Subcutaneous abdominal adipose tissue (tissue), 5 donors: Measurements from ENCODE around the gene DNAH17.

Source experiments
- H3K27ac ChIP-seq: one replicate; pipeline ENCODE4 v1.7.0; 2013; ENCODE audit warnings: low read depth, mild to moderate bottlenecking, inconsistent platforms, low read length, moderate library complexity
- H3K27me3 ChIP-seq, 5 donors: one replicate each; pipeline ENCODE4 v1.7.0; 2013; ENCODE audit warnings: low read length in 5 of 5, inconsistent platforms in 1 of 5; ENCODE audit not compliant: control insufficient read depth in 5 of 5, insufficient read depth in 4 of 5
- H3K36me3 ChIP-seq, 5 donors: one replicate each; pipeline ENCODE4 v1.7.0; 2013; ENCODE audit warnings: low read length in 5 of 5; ENCODE audit not compliant: control insufficient read depth in 5 of 5, insufficient read depth in 5 of 5
- H3K4me1 ChIP-seq, 5 donors: one replicate each; pipeline ENCODE4 v1.7.0; 2013; ENCODE audit warnings: low read length in 5 of 5, mild to moderate bottlenecking in 3 of 5, moderate library complexity in 1 of 5; ENCODE audit not compliant: control insufficient read depth in 5 of 5, insufficient read depth in 5 of 5
- H3K4me3 ChIP-seq, 5 donors: one replicate each; pipeline ENCODE4 v1.7.0; 2013; ENCODE audit warnings: low read length in 5 of 5, low read depth in 1 of 5
- H3K9ac ChIP-seq, 5 donors: one replicate each; pipeline ENCODE4 v1.7.0; 2013; ENCODE audit warnings: low read length in 5 of 5, mild to moderate bottlenecking in 4 of 5, moderate library complexity in 3 of 5
- H3K9me3 ChIP-seq, 5 donors: one replicate each; pipeline ENCODE4 v1.7.0; 2013; ENCODE audit warnings: low read length in 5 of 5; ENCODE audit not compliant: control insufficient read depth in 5 of 5
- donor health status: healthy.
- donor health status: healthy.
- donor health status: healthy.
- donor health status: healthy.
- donor health status: healthy.

DNAH17 gene

GRCh38 chr17:78502611-78503148 is 74.5 kb downstream of the DNAH17 start:
- no peak overlapping the region for H3K9ac ChIP-seq
- no peaks in the 10 kb centered on the region for H3K36me3 ChIP-seq
- no peak overlapping the region for H3K27ac ChIP-seq
- H3K4me1 ChIP-seq, result peaks cover 0 to 17% (median 0%) of the 10 kb centered on the region in 5 donors
- H3K4me3 ChIP-seq, result no peak overlapping the region
- no peaks in the 10 kb centered on the region for H3K9me3 ChIP-seq
- no peaks in the 10 kb centered on the region for H3K27me3 ChIP-seq

GRCh38 chr17:78501241-78502036 is 75.8 kb downstream of the DNAH17 start:
- Histone ChIP-seq H3K9me3 (no peaks in the 10 kb centered on the region), H3K4me1 (peaks cover 0 to 9% (median 2%) of the 10 kb centered on the region in 5 donors), H3K36me3 (no peaks in the 10 kb centered on the region), H3K27ac (no peak overlapping the region), H3K4me3 (no peak overlapping the region), H3K27me3 (no peaks in the 10 kb centered on the region), H3K9ac (no peak overlapping the region)

DNA sequence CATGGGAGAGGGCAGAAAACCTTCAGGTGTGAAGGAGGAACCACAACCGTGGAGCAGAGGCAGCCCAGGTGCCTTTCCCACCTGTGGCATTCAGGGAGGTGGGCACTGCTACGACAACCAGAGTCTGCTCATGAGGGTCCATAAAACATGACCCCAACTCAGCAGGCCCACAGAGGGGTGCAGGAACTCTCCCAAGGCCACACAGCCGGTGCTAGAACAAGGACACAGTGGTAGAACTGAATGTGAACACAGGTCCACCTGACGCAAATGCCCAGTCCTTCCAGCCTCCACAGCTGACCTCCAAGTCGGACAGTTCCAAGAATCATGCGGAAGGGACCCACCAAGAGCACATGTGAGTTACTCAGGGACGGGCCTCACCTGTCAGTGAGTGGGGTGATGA is 76.4 kb downstream of the DNAH17 start:
- H3K27me3 ChIP-seq, result no peaks in the 10 kb centered on the region
- H3K9me3 ChIP-seq, result no peaks in the 10 kb centered on the region
- H3K4me3 ChIP-seq, result no peak overlapping the region
- H3K4me1 ChIP-seq, result peaks cover 0 to 5% (median 2%) of the 10 kb centered on the region in 5 donors
- H3K27ac ChIP-seq, result no peak overlapping the region
- H3K9ac ChIP-seq, result no peak overlapping the region
- no peaks in the 10 kb centered on the region for H3K36me3 ChIP-seq

- no peak overlapping the region for H3K27ac ChIP-seq
- H3K9me3 ChIP-seq, result no peaks in the 10 kb centered on the region
- no peak overlapping the region for H3K4me3 ChIP-seq
- peaks cover 0 to 3% (median under 1%) of the 10 kb centered on the region in 5 donors for H3K27me3 ChIP-seq
- no peak overlapping the region for H3K9ac ChIP-seq
- H3K4me1 ChIP-seq, result peaks cover 0 to 5% (median 2%) of the 10 kb centered on the region in 5 donors
- no peaks in the 10 kb centered on the region for H3K36me3 ChIP-seq
Observed at GRCh38 chr17:78499715-78500540, 77.3 kb downstream of the DNAH17 start.

DNA sequence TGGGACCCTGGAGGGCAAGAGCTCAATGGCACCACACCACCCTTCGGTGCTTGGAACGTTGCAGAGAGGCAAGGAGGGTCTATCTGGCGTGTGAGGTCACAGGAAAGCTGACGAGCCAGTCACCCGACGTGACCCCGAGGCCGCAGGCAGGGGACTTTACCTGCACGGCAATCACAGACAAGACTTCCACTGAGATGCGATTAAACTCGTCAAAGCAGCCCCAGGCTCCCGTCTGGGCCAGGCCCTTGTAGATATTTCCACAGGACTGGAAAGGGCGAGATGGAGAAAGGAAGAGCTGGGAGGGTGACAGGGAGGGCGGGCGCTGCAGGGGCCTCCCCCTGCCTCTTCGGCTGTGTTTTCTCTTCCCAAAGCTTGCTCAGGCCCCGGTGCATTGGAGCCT is 78.3 kb downstream of the DNAH17 start:
- H3K9me3 ChIP-seq, result no peaks in the 10 kb centered on the region
- H3K27me3 ChIP-seq, result peaks cover 0 to 11% (median 4%) of the 10 kb centered on the region in 5 donors
- H3K4me3 ChIP-seq, result no peak overlapping the region
- H3K36me3 ChIP-seq, result no peaks in the 10 kb centered on the region
- peaks cover 0 to 5% (median 2%) of the 10 kb centered on the region in 5 donors for H3K4me1 ChIP-seq
- H3K27ac ChIP-seq, result no peak overlapping the region
- H3K9ac ChIP-seq, result no peak overlapping the region

DNA sequence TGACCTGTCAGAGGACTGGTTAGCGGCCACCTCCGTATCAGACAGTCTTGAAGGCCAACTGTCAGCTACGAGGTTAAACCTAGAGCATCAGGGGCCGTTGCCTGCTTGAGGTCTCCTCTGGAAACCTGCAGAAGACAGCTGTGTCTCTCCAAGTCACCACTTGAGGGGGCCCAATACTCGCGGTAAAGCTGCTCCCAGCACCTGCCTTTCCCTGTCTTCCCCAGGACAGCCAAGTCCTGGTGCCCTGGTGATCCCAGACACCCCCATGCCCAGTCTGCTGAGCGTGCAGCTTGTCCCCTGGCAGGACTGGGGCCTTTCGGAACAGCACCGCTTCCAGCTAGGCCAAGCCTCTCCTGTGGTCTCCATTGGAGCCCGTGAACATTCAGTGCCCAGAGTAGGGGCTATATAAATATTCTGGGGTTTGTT is 80.1 kb downstream of the DNAH17 start:
- Histone ChIP-seq H3K9ac (no peak overlapping the region), H3K4me3 (no peak overlapping the region), H3K36me3 (no peaks in the 10 kb centered on the region), H3K27me3 (peaks cover 0 to 15% (median 4%) of the 10 kb centered on the region in 5 donors), H3K27ac (no peak overlapping the region), H3K4me1 (peaks cover 0 to 6% (median 2%) of the 10 kb centered on the region in 5 donors), H3K9me3 (no peaks in the 10 kb centered on the region)

- H3K27ac ChIP-seq, result no peak overlapping the region
- H3K4me1 ChIP-seq, result peaks cover 0 to 6% (median 2%) of the 10 kb centered on the region in 5 donors
- no peak overlapping the region for H3K4me3 ChIP-seq
- no peaks in the 10 kb centered on the region for H3K36me3 ChIP-seq
- H3K27me3 ChIP-seq, result peaks cover 0 to 15% (median 4%) of the 10 kb centered on the region in 5 donors
- no peaks in the 10 kb centered on the region for H3K9me3 ChIP-seq
- H3K9ac ChIP-seq, result no peak overlapping the region
Observed at GRCh38 chr17:78496311-78496710, 80.9 kb downstream of the DNAH17 start.

DNA sequence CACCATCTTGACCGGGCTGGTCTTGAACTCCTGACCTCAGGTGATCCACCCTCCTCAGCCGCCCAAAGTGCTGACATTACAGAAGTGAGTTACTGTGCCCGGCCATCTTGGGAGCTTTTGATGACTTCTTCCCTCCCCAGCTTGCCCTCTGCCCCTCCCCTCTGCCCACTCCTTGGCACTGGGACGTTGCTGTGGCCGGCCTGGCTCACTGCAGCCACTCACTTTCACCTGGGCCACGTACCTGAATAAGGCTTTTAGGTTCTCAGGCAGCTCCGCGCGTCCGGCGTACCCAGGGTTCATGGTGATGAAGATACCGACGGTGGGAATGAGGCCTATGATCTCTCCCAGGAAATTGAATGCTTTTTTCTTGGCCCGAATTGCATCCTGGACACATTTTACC is 81.6 kb downstream of the DNAH17 start:
- no peaks in the 10 kb centered on the region for H3K36me3 ChIP-seq
- H3K27ac ChIP-seq, result no peak overlapping the region
- H3K4me1 ChIP-seq, result peaks cover 0 to 6% (median 2%) of the 10 kb centered on the region in 5 donors
- no peaks in the 10 kb centered on the region for H3K9me3 ChIP-seq
- H3K4me3 ChIP-seq, result no peak overlapping the region
- H3K9ac ChIP-seq, result no peak overlapping the region
- peaks cover 0 to 15% (median 4%) of the 10 kb centered on the region in 5 donors for H3K27me3 ChIP-seq

DNA sequence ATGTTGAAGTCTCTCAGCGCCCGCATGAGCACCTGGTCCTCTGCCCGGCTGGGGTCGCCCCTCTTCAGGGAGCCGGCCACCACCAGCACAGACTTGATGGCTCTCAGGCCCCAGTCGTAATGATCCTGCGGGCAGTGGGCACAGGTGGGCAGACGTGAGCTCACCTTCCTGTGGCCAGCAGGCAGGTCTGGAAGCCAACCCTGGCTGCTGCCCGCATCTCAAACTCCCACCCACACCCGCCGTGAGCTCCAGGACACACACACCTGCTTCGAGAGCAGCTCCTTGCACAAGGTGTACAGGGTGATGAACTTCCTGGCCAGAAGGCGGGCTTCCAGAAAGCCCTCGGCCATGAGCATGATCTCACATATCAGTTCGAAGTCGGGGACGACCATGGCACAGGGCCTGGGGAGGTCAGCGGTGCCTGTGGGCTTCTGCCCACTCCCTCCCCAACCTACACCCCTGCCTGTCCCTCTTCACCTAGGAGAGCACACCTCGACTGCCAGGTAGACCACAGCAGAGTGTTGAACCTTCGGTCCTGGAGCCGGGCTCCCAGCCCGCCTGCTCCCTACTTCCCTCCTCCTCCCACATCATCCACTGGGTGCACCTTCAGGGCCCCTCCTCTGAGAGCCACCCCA is 82.4 kb downstream of the DNAH17 start:
- Histone ChIP-seq H3K9me3 (no peaks in the 10 kb centered on the region), H3K27ac (no peak overlapping the region), H3K4me3 (no peak overlapping the region), H3K27me3 (peaks cover 0 to 15% (median 7%) of the 10 kb centered on the region in 5 donors), H3K4me1 (peaks cover 0 to 6% (median 2%) of the 10 kb centered on the region in 5 donors), H3K9ac (no peak overlapping the region), H3K36me3 (no peaks in the 10 kb centered on the region)
